Measurements from ENCODE around the gene ENG.

- TF ChIP-seq CTCF (IDR thresholded peaks at IDR 0.05) (no peak), POLR2AphosphoS5 (IDR thresholded peaks at IDR 0.05) (no peak)
These were observed 5.8 kb upstream of the ENG start for GRCh38 chr9:127860260-127860659.

All from stomach (tissue), 4 donors.